B cell (primary cell): ENCODE results near the gene ZNF521.

ENCODE experiments used
- EZH2 ChIP-seq: IDR thresholded peaks from 2 replicates; pipeline ENCODE4 v1.6.1; 2012; ENCODE audit warnings: borderline replicate concordance, low read depth, mild to moderate bottlenecking, moderate library complexity, low read length; ENCODE audit not compliant: insufficient read depth, poor library complexity, severe bottlenecking
- TF ChIP-seq, protein P1 (sequence below): fragments of 200-600 bp; IDR thresholded peaks from one replicate; pipeline ENCODE4 v1.8.0; 2022; ENCODE audit warnings: antibody characterized with exemption, mild to moderate bottlenecking

DNA sequence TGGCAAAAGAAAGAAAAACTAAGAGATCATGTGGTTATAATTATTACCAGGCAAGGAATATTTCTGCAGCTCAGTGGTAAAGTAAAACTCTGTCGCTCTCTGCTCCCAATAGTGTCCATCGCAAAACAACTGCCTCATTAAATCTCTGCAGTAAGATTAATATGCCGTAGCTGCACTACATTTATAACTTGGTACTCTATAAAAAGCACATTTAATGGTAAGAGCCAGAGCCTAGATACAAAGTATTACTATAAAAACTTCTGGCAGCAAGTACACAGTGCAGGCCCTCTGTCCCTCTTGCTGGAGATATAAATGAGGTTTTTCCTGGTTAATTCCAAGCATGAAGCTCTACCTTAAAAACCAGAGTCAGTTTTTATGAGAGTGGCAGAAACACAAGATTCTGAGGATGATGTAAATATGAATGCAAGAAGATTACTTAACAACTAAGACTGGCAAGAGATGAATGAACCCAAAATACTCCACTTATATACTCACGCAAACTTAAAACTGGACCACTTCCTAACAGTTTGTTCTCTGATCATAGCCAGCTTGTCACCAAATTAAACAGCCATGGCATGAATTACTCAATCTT, 25.5 kb downstream of the ZNF521 start:
- TF ChIP-seq, protein P1, sequence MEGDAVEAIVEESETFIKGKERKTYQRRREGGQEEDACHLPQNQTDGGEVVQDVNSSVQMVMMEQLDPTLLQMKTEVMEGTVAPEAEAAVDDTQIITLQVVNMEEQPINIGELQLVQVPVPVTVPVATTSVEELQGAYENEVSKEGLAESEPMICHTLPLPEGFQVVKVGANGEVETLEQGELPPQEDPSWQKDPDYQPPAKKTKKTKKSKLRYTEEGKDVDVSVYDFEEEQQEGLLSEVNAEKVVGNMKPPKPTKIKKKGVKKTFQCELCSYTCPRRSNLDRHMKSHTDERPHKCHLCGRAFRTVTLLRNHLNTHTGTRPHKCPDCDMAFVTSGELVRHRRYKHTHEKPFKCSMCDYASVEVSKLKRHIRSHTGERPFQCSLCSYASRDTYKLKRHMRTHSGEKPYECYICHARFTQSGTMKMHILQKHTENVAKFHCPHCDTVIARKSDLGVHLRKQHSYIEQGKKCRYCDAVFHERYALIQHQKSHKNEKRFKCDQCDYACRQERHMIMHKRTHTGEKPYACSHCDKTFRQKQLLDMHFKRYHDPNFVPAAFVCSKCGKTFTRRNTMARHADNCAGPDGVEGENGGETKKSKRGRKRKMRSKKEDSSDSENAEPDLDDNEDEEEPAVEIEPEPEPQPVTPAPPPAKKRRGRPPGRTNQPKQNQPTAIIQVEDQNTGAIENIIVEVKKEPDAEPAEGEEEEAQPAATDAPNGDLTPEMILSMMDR, result no peak
- no peak for TF ChIP-seq EZH2
